Stimulated activated CD8-positive, alpha-beta memory T cell treated with anti-CD3 and anti-CD28 coated beads, Interleukin-7, amount 100 ng/mL, for 4 hours (primary cell): ENCODE measurements around the gene KCNMA1.
"Not testable (repeated sequence)": the region's sequence is repeated elsewhere in the genome, so short reads cannot be mapped to it uniquely, and the experiment has no call there.

Experiments
- DNase-seq, 2 donors: peaks; one replicate each; pipeline ENCODE4 v3.0.0-alpha.2; 2020; ENCODE audit warnings: low read depth in 2 of 2

Gene KCNMA1

GRCh38 chr10:77396290-77396689, 241.3 kb downstream of the KCNMA1 start:
- no peak for DNase-seq

DNA sequence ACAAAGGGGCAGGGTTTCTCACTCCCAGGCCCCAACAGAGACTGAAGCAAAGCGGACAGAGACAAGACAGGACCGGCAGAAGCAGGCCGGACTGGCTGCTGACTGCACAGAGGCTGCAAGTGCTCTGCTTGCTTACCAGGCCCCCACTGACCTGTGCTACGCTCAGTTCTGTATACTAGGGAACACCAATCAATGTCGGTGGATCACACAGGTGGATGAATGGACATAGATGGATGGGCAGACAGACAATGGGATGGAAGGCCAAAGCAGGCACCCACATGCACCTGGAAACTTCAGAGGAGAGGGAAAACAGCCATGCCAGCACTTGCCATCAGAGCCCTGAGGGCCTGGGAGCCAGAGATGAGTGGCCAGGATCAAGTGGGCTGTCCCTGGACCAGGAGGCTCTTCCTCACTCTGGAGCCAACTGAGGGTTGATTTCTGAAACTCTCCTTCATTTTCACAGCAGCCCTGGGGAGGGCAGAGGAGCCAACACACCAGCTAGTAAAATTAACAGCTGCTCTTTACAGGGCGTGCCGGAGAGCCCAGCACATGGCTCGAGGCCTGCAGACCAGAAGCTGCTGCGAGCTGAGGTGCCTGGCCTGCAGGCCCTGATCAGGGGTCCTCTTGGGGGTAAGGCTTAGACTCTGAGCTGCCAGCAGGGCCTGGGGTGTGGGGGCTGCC, 243.6 kb downstream of the KCNMA1 start:
- DNase-seq, result no peak

GRCh38 chr10:77393411-77393810, 244.2 kb downstream of the KCNMA1 start:
- no peak for DNase-seq

GRCh38 chr10:77392851-77393250, 244.8 kb downstream of the KCNMA1 start:
- no peak for DNase-seq

DNA sequence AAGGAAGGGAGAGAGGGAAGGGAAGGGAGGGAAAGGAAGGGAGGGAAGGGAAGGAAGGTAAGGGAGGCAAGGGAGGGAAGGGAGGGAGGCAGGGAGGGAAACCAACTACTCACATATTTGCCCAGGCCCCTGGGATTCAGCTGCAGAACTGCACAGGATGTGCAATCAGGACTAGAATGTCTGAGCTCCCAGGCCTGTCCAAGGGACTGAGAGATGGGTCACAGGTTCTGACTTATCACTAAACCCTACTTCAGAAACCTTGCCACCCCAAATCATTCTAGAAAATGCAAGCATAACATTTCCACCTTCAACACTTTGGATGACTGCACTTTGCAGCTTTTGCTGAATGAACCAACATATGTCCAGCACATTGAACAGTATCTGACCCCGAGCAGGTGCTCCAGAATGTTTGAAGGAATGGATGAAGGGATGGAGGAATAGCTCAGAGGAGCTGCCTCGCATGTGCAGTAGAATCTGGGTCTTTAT, 245.3 kb downstream of the KCNMA1 start:
- DNase-seq, result no peak

DNA sequence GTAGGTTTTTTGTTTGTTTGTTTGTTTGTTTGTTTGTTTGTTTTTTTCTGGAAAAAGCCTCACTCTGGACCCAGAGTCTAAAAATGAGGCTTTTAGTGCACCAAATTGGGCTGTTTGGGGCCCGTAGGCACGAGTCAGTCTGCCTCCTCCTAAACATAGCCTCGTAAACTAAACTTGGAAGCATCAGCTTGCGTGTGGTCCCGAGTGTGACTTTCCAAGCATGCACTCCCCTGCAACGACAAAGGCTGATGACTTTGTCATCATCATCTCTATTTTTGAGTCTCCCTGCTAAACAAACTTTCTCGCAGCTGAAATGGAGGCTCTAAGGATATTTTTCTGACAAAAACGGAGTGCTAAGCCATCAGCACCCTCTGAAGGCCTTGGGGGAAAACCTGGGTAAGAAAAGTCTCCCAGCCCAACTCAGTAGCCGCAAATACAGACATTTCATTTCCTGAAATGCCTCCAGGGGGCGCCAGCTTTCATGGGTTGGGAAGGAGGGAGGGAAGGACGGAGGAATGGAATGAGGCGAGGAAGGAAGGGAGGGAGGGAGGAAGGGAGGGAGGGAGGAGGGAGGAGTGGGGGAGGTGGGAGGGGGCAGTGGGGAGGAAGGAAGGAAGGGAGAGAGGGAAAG, 245.9 kb downstream of the KCNMA1 start:
- DNase-seq, result no peak

GRCh38 chr10:77390481-77390891, 247.1 kb downstream of the KCNMA1 start:
- no peak for DNase-seq

- DNase-seq, result no peak
These were observed 249.0 kb downstream of the KCNMA1 start for GRCh38 chr10:77388571-77389100.

GRCh38 chr10:77387701-77388100, 249.9 kb downstream of the KCNMA1 start:
- not testable (repeated sequence) for DNase-seq

- no peak for DNase-seq
These were observed 250.4 kb downstream of the KCNMA1 start for GRCh38 chr10:77387247-77387646.

- no peak for DNase-seq
These were observed 250.8 kb downstream of the KCNMA1 start for GRCh38 chr10:77386838-77387237.

DNA sequence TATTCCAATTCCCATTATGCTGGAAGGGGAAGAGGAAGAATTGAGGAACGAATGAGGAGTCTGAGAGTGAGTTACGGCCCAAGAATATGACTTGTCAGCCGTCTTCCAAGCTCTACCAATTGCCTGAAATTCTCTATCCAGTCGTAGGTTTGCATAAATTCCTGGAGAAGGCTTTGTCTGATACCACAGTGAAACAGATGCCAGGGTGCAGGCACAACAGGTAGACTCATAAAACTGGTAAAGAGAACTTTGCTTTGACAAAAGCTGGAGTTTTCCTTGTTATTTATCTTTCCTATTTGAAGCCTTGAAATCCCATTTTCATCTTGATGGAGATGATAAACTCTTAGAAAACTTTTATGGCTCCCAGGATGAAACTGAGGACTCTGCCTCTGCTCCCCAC, 251.2 kb downstream of the KCNMA1 start:
- DNase-seq, result no peak

DNA sequence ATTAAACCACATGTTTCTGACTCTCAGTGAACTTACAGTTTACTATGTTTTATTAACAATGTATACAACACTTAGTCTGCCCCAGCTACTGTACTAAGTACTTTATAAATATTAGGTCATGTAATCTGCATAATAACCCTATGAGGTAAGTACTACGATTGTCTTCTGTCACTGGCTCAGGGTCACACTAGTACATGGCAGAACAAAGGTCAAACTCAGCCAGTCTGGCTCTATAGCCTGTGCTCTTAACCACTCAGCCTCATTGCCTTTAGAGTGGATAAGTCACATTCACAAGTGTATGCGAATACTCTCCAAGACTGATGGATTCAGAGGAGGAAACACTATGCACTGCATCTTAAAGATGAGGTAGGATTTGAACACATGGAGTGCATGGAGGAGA, 252.3 kb downstream of the KCNMA1 start:
- no peak for DNase-seq

GRCh38 chr10:77383861-77384553, 253.6 kb downstream of the KCNMA1 start:
- no peak for DNase-seq

GRCh38 chr10:77381750-77382149, 255.9 kb downstream of the KCNMA1 start:
- no peak for DNase-seq

DNA sequence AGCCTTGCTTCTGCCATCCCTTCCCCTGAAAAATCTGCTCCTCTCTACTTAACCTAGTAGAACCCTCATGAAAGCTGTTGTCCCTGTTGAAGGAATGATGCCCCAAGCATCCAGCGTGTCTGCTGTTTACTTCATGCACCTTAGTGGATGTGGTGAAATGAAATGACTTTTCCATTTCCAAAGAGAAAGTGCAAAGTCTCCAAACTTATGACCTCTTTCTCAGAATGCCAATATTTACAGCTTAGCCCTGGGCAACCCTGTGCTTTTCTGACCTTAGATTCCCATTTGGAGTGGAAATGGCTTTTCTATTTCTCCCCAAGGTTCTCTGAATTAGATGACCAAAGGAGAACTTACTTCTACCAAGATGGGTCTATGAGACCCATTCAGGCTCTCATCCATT, 256.9 kb downstream of the KCNMA1 start:
- no peak for DNase-seq

DNA sequence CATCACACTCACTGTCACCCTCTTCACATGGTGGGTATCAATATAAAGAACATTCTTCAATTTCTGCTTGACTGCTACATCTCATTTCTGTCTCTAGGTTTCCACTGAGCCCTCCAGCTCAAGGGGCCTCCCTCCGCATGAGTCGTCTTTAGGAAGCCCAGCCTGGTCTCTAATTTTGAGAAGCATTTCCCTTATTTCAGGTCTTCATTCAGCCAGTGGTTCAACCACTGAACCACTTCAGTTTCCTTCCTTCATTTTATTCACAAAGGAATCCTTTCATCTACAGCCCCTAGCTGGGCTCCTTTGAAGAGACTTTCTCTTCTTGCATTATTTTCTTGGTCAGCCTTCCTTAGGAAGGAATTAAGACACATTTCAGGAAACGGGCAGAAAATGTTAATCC, 257.4 kb downstream of the KCNMA1 start:
- no peak for DNase-seq

DNA sequence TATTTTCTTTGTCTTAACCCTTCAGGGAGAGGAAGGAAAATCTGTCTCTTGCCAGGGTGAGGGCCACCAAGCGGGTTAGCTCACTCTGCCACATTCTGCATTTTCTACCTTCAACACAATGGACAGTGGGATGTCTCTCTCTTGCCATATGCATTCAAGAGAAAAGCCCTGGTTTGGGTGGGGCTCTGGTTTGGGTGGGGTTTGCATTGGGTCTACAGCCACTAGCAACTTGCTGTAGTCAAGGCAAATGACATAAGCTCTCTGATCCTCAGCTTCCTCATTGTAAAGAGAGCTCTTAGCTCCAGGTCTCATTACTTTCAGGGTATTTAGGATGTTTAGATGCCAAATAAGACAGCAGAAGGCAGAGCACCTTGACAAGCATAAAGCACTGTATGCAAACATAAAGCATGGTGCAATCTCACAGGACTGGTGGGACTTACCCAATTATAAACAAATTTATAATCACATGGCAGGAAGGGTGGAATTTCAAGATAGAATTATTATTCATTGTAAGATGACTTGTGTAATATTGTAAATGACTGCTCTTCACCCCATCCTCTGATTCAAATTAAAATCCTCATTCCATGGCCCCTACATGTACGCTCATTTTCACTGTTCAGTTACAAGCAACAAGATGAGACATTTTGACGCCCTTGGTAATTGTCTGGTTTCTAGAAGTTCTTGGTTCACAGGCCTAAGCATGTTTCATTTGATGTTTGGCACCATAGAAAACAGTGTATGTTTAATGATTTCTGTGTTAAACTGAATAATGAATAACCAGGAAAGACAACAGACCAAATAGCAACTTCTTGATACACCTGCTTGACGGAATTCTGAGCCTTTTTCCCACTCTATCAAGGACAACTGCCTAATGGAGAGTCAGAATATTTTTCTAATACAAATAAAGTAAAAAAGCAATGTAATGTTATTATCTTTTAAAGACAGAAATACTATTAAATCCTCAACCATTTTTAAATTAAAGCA, 258.9 kb downstream of the KCNMA1 start:
- no peak for DNase-seq

DNA sequence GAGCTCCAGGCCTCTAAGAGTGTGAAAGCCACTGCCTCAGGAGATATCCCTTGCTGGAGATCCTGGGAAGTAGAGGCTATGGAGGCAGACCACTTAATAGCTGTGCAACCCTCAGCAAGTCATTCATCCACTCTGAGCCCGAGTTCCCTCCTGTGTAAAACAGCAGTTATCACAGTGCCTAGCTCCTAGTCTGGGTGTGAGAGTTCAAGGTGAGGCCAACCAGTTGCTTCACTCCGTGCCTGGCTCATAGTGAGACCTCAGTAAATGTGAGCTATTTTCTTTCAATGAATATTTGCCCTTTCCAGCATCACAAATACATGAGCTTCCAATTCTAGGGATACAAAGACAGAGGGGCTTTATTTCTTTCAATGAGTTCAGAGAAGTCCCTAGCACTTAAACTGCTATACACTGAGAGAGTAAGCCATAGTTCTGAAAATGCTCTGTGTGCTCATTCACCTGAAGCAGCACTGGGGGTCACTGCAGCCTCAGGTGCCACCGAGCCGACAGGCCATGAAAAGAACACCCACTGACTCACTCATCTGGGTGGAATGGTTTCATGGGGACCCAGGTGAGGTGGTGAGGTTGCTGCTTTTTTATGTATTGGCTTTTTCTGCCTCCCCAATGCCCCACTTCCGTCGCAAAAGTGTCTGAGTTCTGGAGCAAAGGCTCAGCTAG, 259.8 kb downstream of the KCNMA1 start:
- DNase-seq, result no peak

DNA sequence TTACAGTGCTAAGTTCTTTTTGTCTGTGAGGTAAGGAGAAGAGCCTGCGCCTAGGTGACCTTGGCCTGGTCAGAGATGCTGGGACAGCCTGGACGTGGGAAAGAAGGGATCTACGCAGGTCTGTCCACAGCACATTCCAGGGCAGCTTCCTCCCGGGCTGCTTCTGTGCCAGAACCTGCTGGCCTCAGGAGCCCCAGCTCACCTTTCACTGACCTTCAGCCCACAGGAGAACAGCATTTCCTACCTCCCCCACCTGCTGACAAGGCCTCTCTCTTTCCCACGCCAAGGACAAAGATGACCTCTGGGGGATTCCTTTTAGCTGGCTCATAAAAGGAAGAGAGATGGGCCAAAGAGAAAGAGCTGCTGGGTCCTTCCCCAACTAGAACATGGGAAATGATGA, 260.6 kb downstream of the KCNMA1 start:
- DNase-seq, result no peak

DNA sequence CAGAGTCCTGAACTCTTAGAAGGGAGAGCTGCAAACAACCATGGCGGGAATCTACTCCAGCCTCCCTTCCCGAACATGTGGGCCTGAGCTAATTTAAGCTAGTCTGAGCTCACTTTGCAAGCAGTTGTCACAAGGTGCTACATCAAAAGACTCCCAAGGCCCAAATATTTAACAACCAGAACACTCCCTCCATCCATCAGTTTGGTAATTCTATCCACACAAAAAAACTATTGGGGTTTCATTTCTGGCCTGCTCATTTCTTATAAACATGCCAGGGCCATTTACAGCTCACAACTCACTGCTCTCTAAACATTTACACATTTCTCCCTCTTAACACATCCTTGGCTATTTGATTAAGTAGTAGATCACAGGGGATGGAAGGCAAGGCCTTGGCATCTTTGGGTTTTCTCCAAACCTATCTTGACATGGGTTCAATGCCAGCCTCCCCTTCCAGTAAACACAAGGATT, 263.4 kb downstream of the KCNMA1 start:
- DNase-seq, result no peak
